ENCODE measurements around the gene EFCAB5.

The EFCAB5 gene

GRCh38 chr17:30103921-30104320 lies 162.5 kb downstream of the EFCAB5 start:
- Histone ChIP-seq H3F3A (ENCODE audit: insufficient read depth) (no peaks in the 10 kb centered on the region), H2AFZ (ENCODE audit: low read depth, low read length, severe bottlenecking) (no peak overlapping the region), H3K27me3 (ENCODE audit: low read length) (no peaks in the 10 kb centered on the region), H3K9me3 (ENCODE audit: insufficient read depth, low read length) (peaks cover 3% of the 10 kb centered on the region; the same call in 1 of the 2 replicates), H3K79me2 (ENCODE audit: insufficient read depth, low read length) (no peaks in the 10 kb centered on the region), H3K27ac (ENCODE audit: low read depth, low read length) (no peak overlapping the region), H3K36me3 (ENCODE audit: low read length) (no peaks in the 10 kb centered on the region), H3K9ac (ENCODE audit: low read length) (no peak overlapping the region), H3K9me2 (replicated peaks; ENCODE audit: insufficient read depth, low read length) (no peaks in the 10 kb centered on the region), H4K20me1 (ENCODE audit: low read depth, low read length) (no peaks in the 10 kb centered on the region), H3K4me2 (ENCODE audit: low read depth, low read length, poor library complexity, severe bottlenecking) (peak overlapping the region; percentile 63), H3K4me3 (ENCODE audit: insufficient read depth, low read length, poor library complexity, severe bottlenecking) (no peak overlapping the region)
- TF ChIP-seq EZH2phosphoT487 (conservative IDR thresholded peaks at IDR 0.05; ENCODE audit: low read length) = no peak
- TF ChIP-seq, protein P1, sequence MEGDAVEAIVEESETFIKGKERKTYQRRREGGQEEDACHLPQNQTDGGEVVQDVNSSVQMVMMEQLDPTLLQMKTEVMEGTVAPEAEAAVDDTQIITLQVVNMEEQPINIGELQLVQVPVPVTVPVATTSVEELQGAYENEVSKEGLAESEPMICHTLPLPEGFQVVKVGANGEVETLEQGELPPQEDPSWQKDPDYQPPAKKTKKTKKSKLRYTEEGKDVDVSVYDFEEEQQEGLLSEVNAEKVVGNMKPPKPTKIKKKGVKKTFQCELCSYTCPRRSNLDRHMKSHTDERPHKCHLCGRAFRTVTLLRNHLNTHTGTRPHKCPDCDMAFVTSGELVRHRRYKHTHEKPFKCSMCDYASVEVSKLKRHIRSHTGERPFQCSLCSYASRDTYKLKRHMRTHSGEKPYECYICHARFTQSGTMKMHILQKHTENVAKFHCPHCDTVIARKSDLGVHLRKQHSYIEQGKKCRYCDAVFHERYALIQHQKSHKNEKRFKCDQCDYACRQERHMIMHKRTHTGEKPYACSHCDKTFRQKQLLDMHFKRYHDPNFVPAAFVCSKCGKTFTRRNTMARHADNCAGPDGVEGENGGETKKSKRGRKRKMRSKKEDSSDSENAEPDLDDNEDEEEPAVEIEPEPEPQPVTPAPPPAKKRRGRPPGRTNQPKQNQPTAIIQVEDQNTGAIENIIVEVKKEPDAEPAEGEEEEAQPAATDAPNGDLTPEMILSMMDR (IDR thresholded peaks at IDR 0.05; ENCODE audit: insufficient read depth, low read length, poor library complexity, severe bottlenecking) = no peak

GRCh38 chr17:30104575-30105339 lies 163.3 kb downstream of the EFCAB5 start:
- no peak for TF ChIP-seq EZH2phosphoT487 (conservative IDR thresholded peaks at IDR 0.05; ENCODE audit: low read length)
- TF ChIP-seq, protein P1 (IDR thresholded peaks at IDR 0.05; ENCODE audit: insufficient read depth, low read length, poor library complexity, severe bottlenecking) = peak; percentile 92
- H3K4me3 ChIP-seq (ENCODE audit: insufficient read depth, low read length, poor library complexity, severe bottlenecking) = peak overlapping the region; percentile 45
- peaks cover 3% of the 10 kb centered on the region; the same call in 1 of the 2 replicates for H3K9me3 ChIP-seq (ENCODE audit: insufficient read depth, low read length)
- peak overlapping the region; percentile 84 for H2AFZ ChIP-seq (ENCODE audit: low read depth, low read length, severe bottlenecking)
- H3K27ac ChIP-seq (ENCODE audit: low read depth, low read length) = no peak overlapping the region
- no peaks in the 10 kb centered on the region for H3K79me2 ChIP-seq (ENCODE audit: insufficient read depth, low read length)
- H3K4me2 ChIP-seq (ENCODE audit: low read depth, low read length, poor library complexity, severe bottlenecking) = peak overlapping the region; percentile 63
- no peaks in the 10 kb centered on the region for H3K27me3 ChIP-seq (ENCODE audit: low read length)
- H4K20me1 ChIP-seq (ENCODE audit: low read depth, low read length) = no peaks in the 10 kb centered on the region
- H3F3A ChIP-seq (ENCODE audit: insufficient read depth) = no peaks in the 10 kb centered on the region
- H3K36me3 ChIP-seq (ENCODE audit: low read length) = no peaks in the 10 kb centered on the region
- H3K9ac ChIP-seq (ENCODE audit: low read length) = peak overlapping the region; percentile 25; the same call in 1 of the 2 replicates
- H3K9me2 ChIP-seq (replicated peaks; ENCODE audit: insufficient read depth, low read length) = no peaks in the 10 kb centered on the region

DNA sequence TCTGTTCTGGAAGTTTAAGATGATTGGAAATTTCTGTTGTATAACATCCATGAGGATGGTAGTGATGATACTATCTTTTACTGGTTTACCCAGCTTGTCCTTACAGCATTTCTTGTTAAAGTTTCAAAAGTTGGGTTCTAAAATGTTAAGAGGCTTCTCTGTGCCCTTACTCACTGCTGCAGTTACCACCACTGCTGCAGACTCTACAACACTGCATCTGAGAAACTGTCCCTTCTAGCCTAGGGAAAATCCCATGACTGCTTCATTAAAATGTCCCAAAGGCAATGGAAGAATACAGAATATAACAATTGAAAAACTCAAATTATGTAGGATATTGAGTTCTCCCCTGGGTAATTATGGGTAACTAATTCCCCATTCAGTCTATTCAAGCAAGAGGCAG lies 171.4 kb downstream of the EFCAB5 start:
- Histone ChIP-seq H3K27ac (ENCODE audit: low read depth, low read length) (no peak overlapping the region), H3K4me3 (ENCODE audit: insufficient read depth, low read length, poor library complexity, severe bottlenecking) (no peak overlapping the region), H3K4me2 (ENCODE audit: low read depth, low read length, poor library complexity, severe bottlenecking) (no peak overlapping the region), H3K9me3 (ENCODE audit: insufficient read depth, low read length) (peaks cover 3% of the 10 kb centered on the region; the same call in 1 of the 2 replicates), H3K9ac (ENCODE audit: low read length) (no peak overlapping the region), H3K9me2 (replicated peaks; ENCODE audit: insufficient read depth, low read length) (no peaks in the 10 kb centered on the region), H3K79me2 (ENCODE audit: insufficient read depth, low read length) (peaks cover 11% of the 10 kb centered on the region), H3K36me3 (ENCODE audit: low read length) (no peaks in the 10 kb centered on the region), H3F3A (ENCODE audit: insufficient read depth) (peaks cover 12% of the 10 kb centered on the region; the same call in 1 of the 2 replicates), H2AFZ (ENCODE audit: low read depth, low read length, severe bottlenecking) (no peak overlapping the region), H3K27me3 (ENCODE audit: low read length) (no peaks in the 10 kb centered on the region), H4K20me1 (ENCODE audit: low read depth, low read length) (no peaks in the 10 kb centered on the region)
- TF ChIP-seq, protein P1 (IDR thresholded peaks at IDR 0.05; ENCODE audit: insufficient read depth, low read length, poor library complexity, severe bottlenecking) = no peak
